HG03139 (cell line): ENCODE measurements around the gene IL1R2.

ENCODE experiments used
- ATAC-seq: cut with Tn5 transposase; IDR thresholded peaks from one replicate; pipeline ENCODE4 v1.9.1; 2021; ENCODE audit not compliant: unreplicated experiment

The IL1R2 gene

DNA sequence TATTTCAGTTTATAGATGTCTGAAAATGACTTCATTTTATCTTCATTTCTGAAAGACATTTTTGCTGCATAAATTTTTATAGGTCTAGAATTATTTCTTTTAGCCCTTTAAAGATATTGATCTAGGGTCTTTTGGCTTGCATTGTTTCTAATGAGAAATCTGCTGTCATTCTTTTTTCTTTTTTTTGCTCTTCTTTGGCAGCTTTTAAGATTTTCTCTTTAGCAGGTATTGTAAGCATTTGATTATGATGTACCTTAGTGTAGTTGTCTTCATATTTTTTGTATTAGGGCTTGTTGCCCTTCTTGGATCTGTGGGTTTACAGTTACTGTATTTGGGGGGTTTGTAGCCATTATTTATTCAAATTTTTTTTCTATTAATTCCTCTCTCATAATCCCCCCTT is 84.8 kb downstream of the IL1R2 start:
- ATAC-seq, result no peak
